ENCODE measurements around the gene FBXW8.

- TF ChIP-seq EZH2 (IDR thresholded peaks at IDR 0.05) = no peak
- no peak for TF ChIP-seq POLR2AphosphoS5 (IDR thresholded peaks at IDR 0.05; ENCODE audit: borderline replicate concordance, low read depth, low read length)
Measured at GRCh38 chr12:117046861-117047530, 136.2 kb downstream of the FBXW8 start.
